Measurements from ENCODE around the gene GLOD5. TPM values are rescaled to one million over a fixed set of nuclear protein-coding genes. Genes with fewer than 3 reads are reported as not detected.

Gene GLOD5
- total RNA-seq (2021): not detected in 2 replicates
- long read RNA-seq: 0 reads

DNA sequence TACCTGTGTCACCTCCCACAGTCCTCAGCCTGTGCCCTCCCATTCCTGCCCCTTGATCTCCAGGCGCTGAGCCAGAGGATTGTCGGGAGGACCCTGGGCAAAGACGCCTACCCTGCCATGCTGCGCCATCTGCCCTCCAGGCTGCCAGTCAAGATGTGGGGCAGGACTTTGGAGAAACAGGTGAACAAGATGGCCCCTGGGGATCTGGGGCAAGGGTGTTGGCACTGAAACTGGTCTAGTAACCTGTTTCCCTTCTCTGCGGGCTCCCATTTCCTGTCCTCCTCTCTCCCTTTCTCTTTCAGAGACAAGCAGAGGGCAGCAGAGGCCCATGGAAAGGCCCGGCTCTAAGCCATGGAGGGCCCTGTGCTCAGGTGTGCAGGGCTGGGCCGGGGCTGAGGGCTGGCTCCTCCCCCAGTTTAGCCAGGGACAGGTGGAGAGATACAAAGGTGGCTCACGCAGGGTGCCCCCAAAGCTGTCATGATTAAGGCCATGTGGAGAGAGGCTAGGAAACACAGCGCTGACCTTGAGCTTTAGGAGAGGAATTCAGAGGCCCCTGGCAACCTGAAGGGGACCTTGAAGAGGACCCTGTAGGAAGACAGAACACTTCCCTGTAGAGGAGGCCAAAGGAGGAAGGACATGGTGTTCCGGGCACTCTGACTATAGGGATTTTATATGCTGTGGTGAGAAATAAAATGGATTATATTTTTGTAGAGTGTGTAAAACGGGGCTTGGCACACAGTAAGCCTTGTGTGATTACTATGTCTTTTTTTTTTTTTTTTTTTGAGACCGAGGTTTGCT is at the start of gene GLOD5:
TSS of gene GLOD5 (plus strand) at position 74 of the 798 bp plus-strand sequence. CDS start at position 118, 44 bp downstream.
- Histone ChIP-seq H3K9me3 (ENCODE audit: control insufficient read depth, low read depth, low read length) (peaks cover 15% of the 10 kb centered on the region), H2BK12ac (ENCODE audit: insufficient read length, low read depth, low read length) (no peak within 1 kb of the TSS), H2BK5ac (ENCODE audit: insufficient read length, low read length) (no peak within 1 kb of the TSS), H3K4me1 (ENCODE audit: insufficient read depth, low read length) (no peaks in the 10 kb centered on the region), H2BK20ac (ENCODE audit: low read depth, low read length, poor library complexity, severe bottlenecking) (no peak within 1 kb of the TSS), H3K23ac (ENCODE audit: insufficient read length, low read depth, low read length) (no peak within 1 kb of the TSS), H3K56ac (ENCODE audit: insufficient read length, low read depth, low read length) (no peak within 1 kb of the TSS), H4K8ac (replicated peaks; ENCODE audit: insufficient read length, low read depth, low read length) (no peak within 1 kb of the TSS), H4K91ac (ENCODE audit: insufficient read length, low read depth, low read length) (no peak within 1 kb of the TSS), H3T11ph (ENCODE audit: low read length) (no peak within 1 kb of the TSS), H3K27me3 (ENCODE audit: insufficient read depth, low read length) (no peaks in the 10 kb centered on the region), H4K20me1 (ENCODE audit: control insufficient read depth, insufficient read depth, insufficient read length) (no peaks in the 10 kb centered on the region), H2BK120ac (ENCODE audit: low read depth, low read length, poor library complexity, severe bottlenecking) (no peak within 1 kb of the TSS), H3K4ac (ENCODE audit: low read depth, low read length) (no peak within 1 kb of the TSS), H3K18ac (ENCODE audit: insufficient read length, low read depth, low read length) (no peak within 1 kb of the TSS), H4K5ac (ENCODE audit: insufficient read length, low read depth, low read length) (no peak within 1 kb of the TSS), H3K14ac (ENCODE audit: insufficient read depth, low read length) (no peak within 1 kb of the TSS), H2AFZ (ENCODE audit: low read length) (no peak within 1 kb of the TSS), H2AK5ac (ENCODE audit: insufficient read length, low read length) (no peak within 1 kb of the TSS), H3K79me2 (ENCODE audit: insufficient read depth, low read length) (no peaks in the 10 kb centered on the region; the same call in 1 of the 2 replicates), H3K23me2 (ENCODE audit: insufficient read length, low read depth, low read length, poor library complexity, severe bottlenecking) (no peaks in the 10 kb centered on the region), H3K4me2 (ENCODE audit: insufficient read depth, insufficient read length, low read length) (no peak within 1 kb of the TSS), H3K79me1 (ENCODE audit: insufficient read depth, low read depth, low read length, poor library complexity, severe bottlenecking) (no peaks in the 10 kb centered on the region), H3K27ac (ENCODE audit: insufficient read length, low read depth, low read length) (no peak within 1 kb of the TSS), H2BK15ac (ENCODE audit: low read depth, low read length) (no peak within 1 kb of the TSS), H3K9ac (ENCODE audit: extremely low read depth, insufficient read length, low read length) (no peak within 1 kb of the TSS)
- H3K36me3 Mint-ChIP-seq (ENCODE audit: insufficient read depth in 1 of 3, low read depth in 3 of 3): peaks cover 0 to 7% (median 0%) of the 10 kb centered on the region in 3 experiments; a peak in 3 of 7 replicates
- H3K9me3 Mint-ChIP-seq: peaks cover 53 to 72% of the 10 kb centered on the region in 2 experiments
- peak; percentile 85 for DNase-seq
- TF ChIP-seq, protein P1, sequence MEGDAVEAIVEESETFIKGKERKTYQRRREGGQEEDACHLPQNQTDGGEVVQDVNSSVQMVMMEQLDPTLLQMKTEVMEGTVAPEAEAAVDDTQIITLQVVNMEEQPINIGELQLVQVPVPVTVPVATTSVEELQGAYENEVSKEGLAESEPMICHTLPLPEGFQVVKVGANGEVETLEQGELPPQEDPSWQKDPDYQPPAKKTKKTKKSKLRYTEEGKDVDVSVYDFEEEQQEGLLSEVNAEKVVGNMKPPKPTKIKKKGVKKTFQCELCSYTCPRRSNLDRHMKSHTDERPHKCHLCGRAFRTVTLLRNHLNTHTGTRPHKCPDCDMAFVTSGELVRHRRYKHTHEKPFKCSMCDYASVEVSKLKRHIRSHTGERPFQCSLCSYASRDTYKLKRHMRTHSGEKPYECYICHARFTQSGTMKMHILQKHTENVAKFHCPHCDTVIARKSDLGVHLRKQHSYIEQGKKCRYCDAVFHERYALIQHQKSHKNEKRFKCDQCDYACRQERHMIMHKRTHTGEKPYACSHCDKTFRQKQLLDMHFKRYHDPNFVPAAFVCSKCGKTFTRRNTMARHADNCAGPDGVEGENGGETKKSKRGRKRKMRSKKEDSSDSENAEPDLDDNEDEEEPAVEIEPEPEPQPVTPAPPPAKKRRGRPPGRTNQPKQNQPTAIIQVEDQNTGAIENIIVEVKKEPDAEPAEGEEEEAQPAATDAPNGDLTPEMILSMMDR (conservative IDR thresholded peaks at IDR 0.05): peak; percentile 65
- H3K4me3 Mint-ChIP-seq: peak within 1 kb of the TSS in 1 of 2 experiments; percentile 68; a peak in 3 of 5 replicates
- no CpG with 5 or more reads among the region's 12 CpGs for WGBS (ENCODE audit: extremely low coverage, insufficient read length, low lambda C conversion rate)
- peaks cover 7 to 8% of the 10 kb centered on the region in 2 experiments for H3K4me1 Mint-ChIP-seq
- H3K27ac Mint-ChIP-seq: peak within 1 kb of the TSS; percentile 67 to 94 (median 87); a peak in 5 of 7 replicates
- peaks cover 2% of the 10 kb centered on the region for H3K27me3 Mint-ChIP-seq (ENCODE audit: low read depth)

Measured in H9 (cell line).